NCI-H2107 treated with DMSO at 0.1 percent for 48 hours (cell line): ENCODE measurements around the gene DCXR.

Experiments used
- DNase-seq: peaks from one replicate; lab custom pipeline; 2025; ENCODE audit not compliant: unreplicated experiment; lab: John Stamatoyannopoulos, UW

Gene DCXR

GRCh38 chr17:82024859-82025258 is 12.6 kb downstream of the DCXR start:
- DNase-seq: no peak

GRCh38 chr17:82023447-82024241 is 13.9 kb downstream of the DCXR start:
- DNase-seq: no peak

GRCh38 chr17:82022981-82023446 is 14.5 kb downstream of the DCXR start, which contains the start of gene LRRC45:
Gene LRRC45 (plus strand): TSS chr17:82023305. CDS start chr17:82023644, 339 bp downstream.
- peak; percentile 97 for DNase-seq

GRCh38 chr17:82022310-82022980 is 15.1 kb downstream of the DCXR start, which contains the start of gene CENPX:
Gene CENPX (minus strand): TSS chr17:82022878. CDS start chr17:82022861, 17 bp downstream.
- no peak for DNase-seq

GRCh38 chr17:82021900-82022309 is 15.6 kb downstream of the DCXR start:
- DNase-seq: no peak

- DNase-seq: peak; percentile 32
Observed at GRCh38 chr17:82021107-82021899, 16.2 kb downstream of the DCXR start.

- no peak for DNase-seq
Observed at GRCh38 chr17:82020572-82021106, 16.9 kb downstream of the DCXR start.

GRCh38 chr17:82019690-82020571 is 17.6 kb downstream of the DCXR start:
- DNase-seq: no peak

- no peak for DNase-seq
Observed at GRCh38 chr17:82018989-82019689, 18.4 kb downstream of the DCXR start.

- no peak for DNase-seq
Observed at GRCh38 chr17:82018152-82018988, 19.1 kb downstream of the DCXR start.

- no peak for DNase-seq
Observed at GRCh38 chr17:82017612-82018151, 19.8 kb downstream of the DCXR start.

GRCh38 chr17:82016875-82017459 is 20.5 kb downstream of the DCXR start:
- DNase-seq: no peak

- no peak for DNase-seq
Observed at GRCh38 chr17:82016061-82016874, 21.2 kb downstream of the DCXR start.

GRCh38 chr17:82015311-82015971 is 22.1 kb downstream of the DCXR start:
- DNase-seq: no peak

GRCh38 chr17:82014971-82015310 is 22.6 kb downstream of the DCXR start:
- DNase-seq: no peak

- DNase-seq: no peak
Observed at GRCh38 chr17:82014432-82014831, 23.1 kb downstream of the DCXR start.
